Fibroblast of the aortic adventitia (primary cell): ENCODE data around the gene SLC44A2. TPM values are rescaled to one million over a fixed set of nuclear protein-coding genes. Genes with fewer than 3 reads are reported as not detected.
"Not testable (repeated sequence)": the region's sequence is repeated elsewhere in the genome, so short reads cannot be mapped to it uniquely, and the experiment has no call there.

ENCODE experiments used
- DNase-seq: peaks from one replicate; pipeline ENCODE4 v3.0.0-alpha.2; 2010; ENCODE audit warnings: low read depth
- H3K4me3 ChIP-seq: 2 replicates; pipeline ENCODE4 v1.5.1; 2011; ENCODE audit warnings: low read depth, mild to moderate bottlenecking, control low read depth, low read length, moderate library complexity
- CTCF ChIP-seq: IDR thresholded peaks from 2 replicates; pipeline ENCODE4 v1.5.1; 2011; ENCODE audit warnings: mild to moderate bottlenecking, low read length, control low read depth, inconsistent platforms; ENCODE audit not compliant: insufficient read depth
- total RNA-seq: library from RNA; depleted of rRNA; stranded (reverse); fragments of >200 nt; gene quantifications from 2 replicates; pipeline ENCODE4 v1.2.3, GENCODE V29; 2012; ENCODE audit warnings: low replicate concordance

The SLC44A2 gene
- total RNA-seq, 1 donor, result 48.2 TPM

DNA sequence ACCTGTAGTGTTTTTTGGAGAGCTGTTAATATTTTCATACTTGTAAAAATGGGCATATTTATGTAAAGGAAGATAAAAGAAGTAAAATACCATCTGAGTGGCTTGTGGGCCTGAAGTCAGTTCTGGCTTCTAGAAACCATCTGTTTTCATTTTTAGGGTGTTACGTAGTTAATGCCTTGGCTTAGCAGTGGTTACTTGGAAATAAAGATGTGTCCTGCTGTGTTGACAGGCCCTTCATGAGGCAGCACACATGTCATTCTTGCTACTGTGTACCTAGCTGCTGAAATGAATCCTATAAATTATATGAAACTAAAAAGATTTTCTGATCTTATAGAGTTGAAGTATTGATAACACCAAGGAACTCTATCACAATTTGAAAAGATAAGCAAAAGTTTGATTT, 44.8 kb downstream of the SLC44A2 start:
- no peak for TF ChIP-seq CTCF
- DNase-seq, result peak; percentile 53
- no peak overlapping the region for H3K4me3 ChIP-seq

- no peak for TF ChIP-seq CTCF
- DNase-seq, result no peak
- no peak overlapping the region for H3K4me3 ChIP-seq
These were observed 45.8 kb downstream of the SLC44A2 start for GRCh38 chr19:10670876-10671804.

- DNase-seq, H3K4me3 ChIP-seq: not testable (repeated sequence)
These were observed 46.6 kb downstream of the SLC44A2 start for GRCh38 chr19:10671922-10672321.

DNA sequence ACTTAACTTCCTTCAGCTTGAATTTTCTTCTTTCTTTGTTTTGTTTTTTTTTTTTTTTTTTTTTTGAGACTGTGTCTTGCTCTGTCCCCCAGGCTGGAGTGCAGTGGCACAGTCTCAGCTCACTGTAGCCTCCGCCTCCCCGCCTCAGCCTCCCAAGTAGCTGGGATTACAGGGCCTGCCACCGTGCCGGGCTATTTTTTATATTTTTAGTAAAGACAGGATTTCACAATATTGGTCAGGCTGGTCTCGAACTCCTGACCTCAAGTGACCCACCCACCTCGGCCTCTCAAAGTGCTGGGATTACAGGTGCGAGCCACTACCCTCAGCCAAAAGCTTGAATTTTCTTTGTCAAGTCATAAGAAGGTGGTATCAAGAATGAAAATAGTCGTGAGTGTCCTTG, 49.9 kb downstream of the SLC44A2 start:
- not testable (repeated sequence) for H3K4me3 ChIP-seq, DNase-seq

DNA sequence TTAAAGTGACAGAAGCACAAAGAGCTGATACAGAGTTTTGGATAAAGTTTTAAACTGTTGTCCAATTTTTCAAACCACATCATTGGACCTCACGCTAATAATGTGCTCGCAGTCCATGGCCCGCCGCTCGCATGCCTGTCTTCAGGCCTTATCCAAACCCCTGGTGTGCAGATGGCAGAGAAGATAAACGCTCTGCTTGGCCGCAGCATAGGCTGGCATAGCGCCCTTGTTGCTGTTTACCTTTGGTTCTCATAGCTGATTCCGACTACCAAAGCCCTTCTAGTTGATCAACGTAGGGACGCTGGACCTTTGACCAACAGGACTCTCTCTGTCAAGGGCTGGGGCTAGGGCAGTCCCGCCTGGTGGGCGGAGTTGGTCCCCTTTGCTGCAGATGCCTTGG, 52.4 kb downstream of the SLC44A2 start:
- DNase-seq, result no peak
- no peak for TF ChIP-seq CTCF
- H3K4me3 ChIP-seq, result no peak overlapping the region

DNA sequence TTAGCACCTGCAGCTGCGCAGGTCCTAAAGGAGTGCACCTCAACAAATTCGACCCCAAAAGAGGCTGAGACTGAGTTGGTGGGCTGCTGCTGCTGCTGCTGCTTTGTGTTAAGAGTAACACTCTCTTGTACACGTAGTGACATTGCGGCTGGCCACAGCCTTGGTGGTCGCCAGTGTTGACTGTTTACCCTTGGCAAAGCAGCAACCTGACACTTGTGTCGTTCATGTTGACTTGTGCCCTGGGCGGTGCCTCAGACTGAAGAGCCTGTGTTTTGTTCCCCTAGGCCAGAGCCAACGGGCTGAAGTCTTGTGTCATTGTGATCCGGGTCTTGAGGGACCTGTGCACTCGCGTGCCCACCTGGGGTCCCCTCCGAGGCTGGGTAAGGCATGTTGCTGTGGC, 53.5 kb downstream of the SLC44A2 start:
- no peak overlapping the region for H3K4me3 ChIP-seq
- TF ChIP-seq CTCF, result no peak
- DNase-seq, result no peak

DNA sequence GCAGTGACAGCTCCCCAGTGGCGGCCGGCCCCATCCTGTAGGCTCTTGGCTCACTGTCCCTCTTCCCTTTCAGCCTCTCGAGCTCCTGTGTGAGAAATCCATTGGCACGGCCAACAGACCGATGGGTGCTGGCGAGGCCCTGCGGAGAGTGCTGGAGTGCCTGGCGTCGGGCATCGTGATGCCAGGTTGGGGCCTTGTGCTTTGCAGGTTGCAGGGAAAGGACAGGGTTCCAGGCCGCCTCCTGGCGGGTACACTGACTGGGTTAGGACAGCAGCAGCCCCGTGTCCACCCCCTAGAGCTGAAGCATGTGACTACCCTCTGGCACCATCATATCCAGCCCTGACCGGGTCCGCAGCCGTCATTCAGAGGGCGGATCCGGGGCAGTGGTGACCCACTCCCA, 54.4 kb downstream of the SLC44A2 start:
- no peak for DNase-seq
- no peak overlapping the region for H3K4me3 ChIP-seq
- no peak for TF ChIP-seq CTCF
